Heart left ventricle (tissue), 13 donors: ENCODE data around the gene TAS2R30.

Experiments used
- CTCF ChIP-seq, 12 donors: fragments of 200-600 bp; sonication (generic) in 4 of 12; IDR thresholded peaks; one replicate each; pipeline versions ENCODE4 v1.5.0 to v1.8.0; 2018 to 2022; ENCODE audit warnings: antibody characterized with exemption in 12 of 12, mild to moderate bottlenecking in 5 of 12
- POLR2A ChIP-seq, 2 donors: fragments of 450-650 bp; IDR thresholded peaks; one replicate each; pipeline ENCODE4 v1.6.1; 2017; ENCODE audit warnings: antibody characterized with exemption in 2 of 2, mild to moderate bottlenecking in 2 of 2, moderate library complexity in 2 of 2
- donor health status: ischemic (EF 13 %, LVEDD 7.1; RV severe dilation, severe dysfunction).
- donor health status: DM: no; HTN: yes; CAD: no.
- donor health status: DM: no; HTN: no; CAD: no.
- donor health status: ischemic (EF 25% LVEDD 6.9; RV normal size, moderate dysfunction).
- donor health status: ischemic (EF 25% LVEDD 5.7; RV mildly dilated, moderate dysfunction).
- donor health status: ischemic (EF 35%, LVEDD 5.7; RV mildly dilated, moderate dysfunction).
- donor health status: nonischemic (EF 11% LVEDD 7.7; RV severe dilation, severe dysfunction).
- donor health status: DM: yes; HTN: yes; CAD: no.
- donor health status: PGD.
- donor health status: ischemic (EF 29% LVEDD 5.4; RV normal size, mild dysfunction).
- donor health status: nonischemic (EF 23%, LVEDD 6.1; RV moderate dilation, normal function).

DNA sequence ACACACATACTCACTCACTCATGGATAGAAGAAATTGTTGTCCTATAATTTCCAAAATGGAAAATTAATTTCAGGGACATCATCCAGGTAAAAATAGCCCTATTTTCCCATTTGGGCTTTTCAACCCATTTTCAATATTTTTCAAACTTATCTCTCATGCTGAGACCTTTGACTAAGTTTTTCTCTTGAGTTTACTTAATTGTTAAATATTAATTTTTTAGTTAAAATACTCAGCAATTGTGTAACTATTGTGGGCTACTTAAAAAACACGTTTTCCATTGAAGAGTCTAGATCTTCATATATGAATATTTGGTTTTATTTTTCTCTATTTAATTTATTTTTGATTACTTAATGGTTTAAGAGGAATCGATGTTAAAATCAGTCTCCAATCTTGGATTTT lies 28.2 kb downstream of the TAS2R30 start:
- TF ChIP-seq CTCF (IDR thresholded peaks at IDR 0.05) (no peak), POLR2A (IDR thresholded peaks at IDR 0.05) (no peak)
